ENCODE data around the gene KREMEN2. TPM values are rescaled to one million over a fixed set of nuclear protein-coding genes. Genes with fewer than 3 reads are reported as not detected.

KREMEN2 gene
- total RNA-seq, 2 experiments from 2014 or later, result not detected

- DNase-seq, result no peak
- Mint-ChIP-seq H3K9me3 (no peaks in the 10 kb centered on the region), H3K27ac (no peak overlapping the region), H3K4me3 (no peak overlapping the region), H3K36me3 (peaks cover 2% of the 10 kb centered on the region), H3K27me3 (peaks cover 14% of the 10 kb centered on the region), H3K4me1 (no peaks in the 10 kb centered on the region)
These were observed 10.1 kb upstream of the KREMEN2 start for GRCh38 chr16:2953706-2954627.

GRCh38 chr16:2954656-2955381 lies 9.3 kb upstream of the KREMEN2 start:
- Mint-ChIP-seq H3K9me3 (no peaks in the 10 kb centered on the region), H3K4me3 (no peak overlapping the region), H3K36me3 (no peaks in the 10 kb centered on the region), H3K4me1 (no peaks in the 10 kb centered on the region), H3K27me3 (peaks cover 14% of the 10 kb centered on the region), H3K27ac (no peak overlapping the region)
- DNase-seq, result no peak

- H3K36me3 Mint-ChIP-seq, result no peaks in the 10 kb centered on the region
- H3K27me3 Mint-ChIP-seq, result peaks cover 18% of the 10 kb centered on the region
- no peak overlapping the region for H3K4me3 Mint-ChIP-seq
- H3K9me3 Mint-ChIP-seq, result no peaks in the 10 kb centered on the region
- DNase-seq, result no peak
- H3K27ac Mint-ChIP-seq, result no peak overlapping the region
- no peaks in the 10 kb centered on the region for H3K4me1 Mint-ChIP-seq
These were observed 8.7 kb upstream of the KREMEN2 start for GRCh38 chr16:2955438-2955778.

GRCh38 chr16:2955779-2956578 lies 8.1 kb upstream of the KREMEN2 start:
- peaks cover 18% of the 10 kb centered on the region for H3K27me3 Mint-ChIP-seq
- no peak for DNase-seq
- H3K4me1 Mint-ChIP-seq, result no peaks in the 10 kb centered on the region
- H3K4me3 Mint-ChIP-seq, result no peak overlapping the region
- H3K27ac Mint-ChIP-seq, result no peak overlapping the region
- H3K9me3 Mint-ChIP-seq, result no peaks in the 10 kb centered on the region
- H3K36me3 Mint-ChIP-seq, result no peaks in the 10 kb centered on the region

GRCh38 chr16:2956579-2956956 lies 7.5 kb upstream of the KREMEN2 start:
- DNase-seq, result no peak
- Mint-ChIP-seq H3K4me1 (no peaks in the 10 kb centered on the region), H3K27me3 (peaks cover 19% of the 10 kb centered on the region), H3K36me3 (no peaks in the 10 kb centered on the region), H3K9me3 (no peaks in the 10 kb centered on the region), H3K4me3 (no peak overlapping the region), H3K27ac (no peak overlapping the region)

GRCh38 chr16:2959206-2959605 lies 4.9 kb upstream of the KREMEN2 start:
- H3K36me3 Mint-ChIP-seq, result no peaks in the 10 kb centered on the region
- peaks cover 7% of the 10 kb centered on the region for H3K4me1 Mint-ChIP-seq
- no peak overlapping the region for H3K4me3 Mint-ChIP-seq
- peaks cover 41% of the 10 kb centered on the region for H3K27me3 Mint-ChIP-seq
- no peak for DNase-seq
- H3K27ac Mint-ChIP-seq, result no peak overlapping the region
- no peaks in the 10 kb centered on the region for H3K9me3 Mint-ChIP-seq

- DNase-seq, result no peak
- Mint-ChIP-seq H3K27ac (no peak overlapping the region), H3K4me3 (no peak overlapping the region), H3K9me3 (no peaks in the 10 kb centered on the region), H3K36me3 (no peaks in the 10 kb centered on the region), H3K27me3 (peaks cover 50% of the 10 kb centered on the region), H3K4me1 (peaks cover 11% of the 10 kb centered on the region)
These were observed 3.7 kb upstream of the KREMEN2 start for GRCh38 chr16:2960183-2961010.

- no peaks in the 10 kb centered on the region for H3K9me3 Mint-ChIP-seq
- no peak overlapping the region for H3K27ac Mint-ChIP-seq
- H3K27me3 Mint-ChIP-seq, result peaks cover 48% of the 10 kb centered on the region
- H3K36me3 Mint-ChIP-seq, result no peaks in the 10 kb centered on the region
- no peak overlapping the region for H3K4me3 Mint-ChIP-seq
- no peak for DNase-seq
- H3K4me1 Mint-ChIP-seq, result peaks cover 15% of the 10 kb centered on the region
These were observed 1.6 kb upstream of the KREMEN2 start for GRCh38 chr16:2962334-2963073.

GRCh38 chr16:2963074-2963722 lies 877 bp upstream of the KREMEN2 start:
- no peak overlapping the region for H3K27ac Mint-ChIP-seq
- peaks cover 18% of the 10 kb centered on the region for H3K4me1 Mint-ChIP-seq
- no peaks in the 10 kb centered on the region for H3K9me3 Mint-ChIP-seq
- H3K27me3 Mint-ChIP-seq, result peaks cover 52% of the 10 kb centered on the region
- peak overlapping the region; percentile 73 for H3K4me3 Mint-ChIP-seq
- peaks cover 1% of the 10 kb centered on the region for H3K36me3 Mint-ChIP-seq
- DNase-seq, result no peak

GRCh38 chr16:2964475-2965336 lies 631 bp downstream of the KREMEN2 start:
- H3K36me3 Mint-ChIP-seq, result peaks cover 2% of the 10 kb centered on the region
- H3K4me3 Mint-ChIP-seq, result no peak overlapping the region
- H3K27ac Mint-ChIP-seq, result no peak overlapping the region
- peaks cover 24% of the 10 kb centered on the region for H3K4me1 Mint-ChIP-seq
- peak; percentile 83 for DNase-seq
- H3K27me3 Mint-ChIP-seq, result peaks cover 57% of the 10 kb centered on the region
- no peaks in the 10 kb centered on the region for H3K9me3 Mint-ChIP-seq

- no peaks in the 10 kb centered on the region for H3K9me3 Mint-ChIP-seq
- no peak overlapping the region for H3K4me3 Mint-ChIP-seq
These were observed 2.1 kb downstream of the KREMEN2 start for GRCh38 chr16:2966043-2966807.

GRCh38 chr16:2966808-2967191 lies 2.7 kb downstream of the KREMEN2 start:
- peaks cover 30% of the 10 kb centered on the region for H3K4me1 Mint-ChIP-seq
- no peak overlapping the region for H3K27ac Mint-ChIP-seq
- H3K36me3 Mint-ChIP-seq, result peaks cover 11% of the 10 kb centered on the region
- peaks cover 57% of the 10 kb centered on the region for H3K27me3 Mint-ChIP-seq
- no peaks in the 10 kb centered on the region for H3K9me3 Mint-ChIP-seq
- DNase-seq, result peak; percentile 34
- no peak overlapping the region for H3K4me3 Mint-ChIP-seq

More at GRCh38 chr16:2966043-2966807, 2.1 kb downstream of the KREMEN2 start:
- DNase-seq, result no peak
- Mint-ChIP-seq H3K4me1 (peaks cover 30% of the 10 kb centered on the region), H3K27ac (no peak overlapping the region), H3K27me3 (peaks cover 60% of the 10 kb centered on the region), H3K36me3 (peaks cover 11% of the 10 kb centered on the region)

All from activated naive CD8-positive, alpha-beta T cell treated with anti-CD3 and anti-CD28 coated beads for 36 hours (primary cell).